ENCODE measurements around the gene WNK1.
"Not testable (repeated sequence)": the region's sequence is repeated elsewhere in the genome, so short reads cannot be mapped to it uniquely, and the experiment has no call there.

Gene WNK1

GRCh38 chr12:749751-750270 lies 2.6 kb upstream of the WNK1 start:
- no peak for DNase-seq (ENCODE audit: low spot score)

GRCh38 chr12:750366-751191 lies 1.8 kb upstream of the WNK1 start:
- DNase-seq (ENCODE audit: low spot score): no peak

GRCh38 chr12:751192-751998 lies 984 bp upstream of the WNK1 start:
- DNase-seq (ENCODE audit: low spot score): peak; percentile 90

GRCh38 chr12:752695-753610 lies 574 bp downstream of the WNK1 start:
- peak; percentile 49 for DNase-seq (ENCODE audit: low spot score)

- DNase-seq (ENCODE audit: low spot score): peak; percentile 40
Observed at GRCh38 chr12:753611-754472, 1.5 kb downstream of the WNK1 start.

- DNase-seq (ENCODE audit: low spot score): no peak
Observed at GRCh38 chr12:754473-754820, 2.1 kb downstream of the WNK1 start.

GRCh38 chr12:754851-755562 lies 2.6 kb downstream of the WNK1 start:
- peak; percentile 66 for DNase-seq (ENCODE audit: low spot score)

GRCh38 chr12:759628-760027 lies 7.2 kb downstream of the WNK1 start:
- no peak for DNase-seq (ENCODE audit: low spot score)

- no peak for DNase-seq (ENCODE audit: low spot score)
Observed at GRCh38 chr12:761256-761655, 8.9 kb downstream of the WNK1 start.

- DNase-seq (ENCODE audit: low spot score): no peak
Observed at GRCh38 chr12:765840-766239, 13.5 kb downstream of the WNK1 start.

GRCh38 chr12:768434-768833 lies 16.1 kb downstream of the WNK1 start:
- DNase-seq (ENCODE audit: low spot score): no peak

- DNase-seq (ENCODE audit: low spot score): no peak
Observed at GRCh38 chr12:770479-770878, 18.1 kb downstream of the WNK1 start.

- no peak for DNase-seq (ENCODE audit: low spot score)
Observed at GRCh38 chr12:772056-772697, 19.8 kb downstream of the WNK1 start.

GRCh38 chr12:774051-774614 lies 21.8 kb downstream of the WNK1 start:
- DNase-seq (ENCODE audit: low spot score): no peak

GRCh38 chr12:775973-776771 lies 23.8 kb downstream of the WNK1 start:
- DNase-seq (ENCODE audit: low spot score): not testable (repeated sequence)

GRCh38 chr12:776772-777373 lies 24.5 kb downstream of the WNK1 start:
- DNase-seq (ENCODE audit: low spot score): not testable (repeated sequence)

- no peak for DNase-seq (ENCODE audit: low spot score)
Observed at GRCh38 chr12:777550-778047, 25.2 kb downstream of the WNK1 start.

- DNase-seq (ENCODE audit: low spot score): no peak
Observed at GRCh38 chr12:778615-779014, 26.2 kb downstream of the WNK1 start.
